Anterior cingulate cortex (tissue), 58 donors: ENCODE data around the gene DHX34.
"Not testable (repeated sequence)": the region's sequence is repeated elsewhere in the genome, so short reads cannot be mapped to it uniquely, and the experiment has no call there.

Source experiments
- DNase-seq, 58 donors: peaks; one replicate each; lab custom pipeline; 2025; lab: John Stamatoyannopoulos, UW

The DHX34 gene

GRCh38 chr19:47383890-47384289 lies 34.8 kb downstream of the DHX34 start:
- not testable (repeated sequence) for DNase-seq

GRCh38 chr19:47384533-47384932 lies 35.4 kb downstream of the DHX34 start:
- not testable (repeated sequence) for DNase-seq

GRCh38 chr19:47386582-47386981 lies 37.5 kb downstream of the DHX34 start:
- not testable (repeated sequence) for DNase-seq

GRCh38 chr19:47387623-47388022 lies 38.5 kb downstream of the DHX34 start:
- DNase-seq: not testable (repeated sequence)

GRCh38 chr19:47388721-47389120 lies 39.6 kb downstream of the DHX34 start:
- not testable (repeated sequence) for DNase-seq

GRCh38 chr19:47389150-47389556 lies 40.0 kb downstream of the DHX34 start:
- no peak for DNase-seq

- no peak for DNase-seq
Observed at GRCh38 chr19:47390533-47391488, 41.7 kb downstream of the DHX34 start.

GRCh38 chr19:47391510-47392223 lies 42.6 kb downstream of the DHX34 start:
- DNase-seq: peak in 54 of 58 donors; percentile 4 to 81 (median 38)

GRCh38 chr19:47398707-47399597 lies 49.8 kb downstream of the DHX34 start:
- no peak for DNase-seq

GRCh38 chr19:47402504-47402903 lies 53.4 kb downstream of the DHX34 start:
- DNase-seq: no peak

GRCh38 chr19:47404334-47405196 lies 55.5 kb downstream of the DHX34 start:
- DNase-seq: no peak

GRCh38 chr19:47405197-47405550 lies 56.1 kb downstream of the DHX34 start:
- no peak for DNase-seq

GRCh38 chr19:47405854-47406417 lies 56.8 kb downstream of the DHX34 start:
- DNase-seq: no peak

GRCh38 chr19:47406711-47407416 lies 57.7 kb downstream of the DHX34 start:
- no peak for DNase-seq

GRCh38 chr19:47407417-47407774 lies 58.3 kb downstream of the DHX34 start:
- no peak for DNase-seq

- DNase-seq: no peak
Observed at GRCh38 chr19:47408156-47408938, 59.2 kb downstream of the DHX34 start.

GRCh38 chr19:47411101-47411500 lies 62.0 kb downstream of the DHX34 start:
- DNase-seq: no peak

- DNase-seq: not testable (repeated sequence)
Observed at GRCh38 chr19:47411696-47412095, 62.6 kb downstream of the DHX34 start.
